ENCODE measurements around the gene CCDC12. TPM values are rescaled to one million over a fixed set of nuclear protein-coding genes. Genes with fewer than 3 reads are reported as not detected.
A peak's percentile ranks its signal among the peaks of the same experiment; 100 is the strongest.

CCDC12 gene
- total RNA-seq (10 to 100 TPM; 56.4 to 59.8 TPM), polyA plus RNA-seq (114 TPM)

DNA sequence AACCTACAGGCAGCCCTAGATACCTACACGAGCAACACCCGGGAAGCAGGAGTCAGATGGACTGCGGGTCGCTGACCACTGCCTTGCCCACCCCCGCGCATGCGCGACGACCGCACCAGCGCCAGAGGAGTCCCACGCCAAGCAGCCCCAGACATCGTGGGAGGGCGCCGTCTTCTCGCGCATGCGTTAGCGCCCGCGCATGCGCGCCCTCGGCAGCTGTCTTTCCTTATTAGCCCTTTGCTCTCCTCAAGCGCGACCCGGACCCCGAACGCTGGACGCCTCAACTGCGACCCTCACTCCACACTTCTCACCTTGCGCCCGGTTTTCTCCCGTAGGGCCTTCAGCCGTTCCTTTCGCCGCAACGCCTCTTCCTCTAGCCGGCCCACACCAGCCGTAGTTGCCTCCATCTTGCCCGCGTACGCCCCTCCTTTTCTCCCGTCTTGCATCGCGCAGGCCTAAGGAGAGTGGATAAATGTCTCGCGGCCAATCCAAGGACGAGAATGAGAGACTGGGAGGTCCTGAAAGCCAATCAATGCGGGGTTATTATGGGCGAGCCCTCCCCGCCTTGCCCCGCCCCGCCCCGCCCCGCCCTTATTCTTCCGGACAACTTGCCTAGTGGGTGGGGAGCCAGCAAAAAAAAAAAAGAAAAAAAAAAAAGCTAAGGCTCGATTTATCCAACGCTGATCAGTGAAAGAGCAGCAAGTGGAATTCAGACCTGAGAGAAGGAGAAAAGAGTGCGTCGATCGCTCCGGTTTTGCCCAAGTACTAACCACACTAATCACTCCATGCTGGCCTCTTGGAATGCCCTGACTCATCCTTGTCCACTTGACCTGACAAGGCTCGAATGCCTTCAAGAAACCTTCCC, at the start of gene CCDC12:
CCDC12 (minus strand) TSS at position 420 of the 865 bp plus-strand sequence; CDS start at position 407, 13 bp downstream.
- H3K4me3 ChIP-seq (ENCODE audit: low read length), result peak within 1 kb of the TSS; percentile 99
- ChIA-PET CTCF (interaction anchor here (1.1 to 2.0 kb wide), 4 partner anchors 11 to 28 kb away, joined by 3 to 6 read pairs (median 4); no protein-coding TSS in a partner anchor), POLR2A (interaction anchor here (0.5 to 1.7 kb wide), 11 partner anchors 11 to 1280 kb away, joined by 3 to 9 read pairs (median 4); partner anchors contain the start of gene SETD2)
- H3K9me3 ChIP-seq (ENCODE audit: low read length), result no peaks in the 10 kb centered on the region
- peaks cover 71% of the 10 kb centered on the region for H3K4me1 ChIP-seq (ENCODE audit: insufficient read depth, low read length)
- peak within 1 kb of the TSS; percentile 89 for H3K27ac ChIP-seq (ENCODE audit: low read depth, low read length)
- H3K27me3 ChIP-seq (ENCODE audit: insufficient read depth, low read length, poor library complexity, severe bottlenecking), result no peaks in the 10 kb centered on the region
- H3K9me3 Mint-ChIP-seq, result no peaks in the 10 kb centered on the region
- no peaks in the 10 kb centered on the region for H3K36me3 ChIP-seq (ENCODE audit: insufficient read depth, low read length)
- H3K27me3 Mint-ChIP-seq, result peaks cover 0 to 2% of the 10 kb centered on the region in 2 donors
- peaks cover 62 to 78% (median 69%) of the 10 kb centered on the region in 3 donors for H3K4me1 Mint-ChIP-seq
- H3K4me3 Mint-ChIP-seq, result peak within 1 kb of the TSS; percentile 92 to 100 (median 99)
- peaks cover 0 to 33% (median 4%) of the 10 kb centered on the region in 3 donors for H3K36me3 Mint-ChIP-seq
- peak within 1 kb of the TSS; percentile 95 to 100 (median 98) for H3K27ac Mint-ChIP-seq
- peak; percentile 88 to 97 (median 97) for DNase-seq

DNA sequence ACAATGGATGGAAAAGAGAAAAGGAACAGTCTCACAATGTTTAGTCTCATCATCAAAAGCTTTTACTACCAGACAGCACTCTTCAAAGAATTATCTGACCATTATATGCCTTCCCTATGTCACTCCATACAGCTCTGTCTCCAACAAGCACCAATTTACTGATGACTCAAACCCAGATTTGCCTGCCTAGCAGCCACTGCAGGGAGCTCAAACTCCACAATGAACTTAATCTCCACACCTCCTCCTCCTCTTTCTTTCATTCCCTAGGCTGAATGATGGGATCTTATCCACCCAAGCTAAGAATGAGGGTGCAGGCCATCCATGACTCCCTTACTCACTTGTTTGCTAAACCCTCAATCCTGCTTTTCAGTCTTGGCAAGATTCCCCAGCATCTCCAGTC, 48.4 kb upstream of the CCDC12 start:
- no peaks in the 10 kb centered on the region for H3K27me3 Mint-ChIP-seq
- no peak for DNase-seq
- no peak overlapping the region for H3K4me3 Mint-ChIP-seq
- H3K27ac Mint-ChIP-seq, result peak overlapping the region in 5 of 8 donors; percentile 11 to 56 (median 44)
- Histone ChIP-seq H3K4me3 (ENCODE audit: low read length) (no peak overlapping the region), H3K4me1 (ENCODE audit: insufficient read depth, low read length) (no peaks in the 10 kb centered on the region), H3K27ac (ENCODE audit: low read depth, low read length) (no peak overlapping the region), H3K36me3 (ENCODE audit: insufficient read depth, low read length) (peaks cover 9% of the 10 kb centered on the region), H3K9me3 (ENCODE audit: low read length) (no peaks in the 10 kb centered on the region), H3K27me3 (ENCODE audit: insufficient read depth, low read length, poor library complexity, severe bottlenecking) (no peaks in the 10 kb centered on the region)
- peaks cover 22 to 53% (median 31%) of the 10 kb centered on the region in 3 donors for H3K4me1 Mint-ChIP-seq
- ChIA-PET CTCF (no interaction called here), POLR2A (interaction anchor here (0.8 kb wide), 1 partner anchor 10 kb away, joined by 3 read pairs; no protein-coding TSS in a partner anchor)
- H3K36me3 Mint-ChIP-seq, result peaks cover 3 to 48% (median 11%) of the 10 kb centered on the region in 3 donors
- no peaks in the 10 kb centered on the region for H3K9me3 Mint-ChIP-seq

DNA sequence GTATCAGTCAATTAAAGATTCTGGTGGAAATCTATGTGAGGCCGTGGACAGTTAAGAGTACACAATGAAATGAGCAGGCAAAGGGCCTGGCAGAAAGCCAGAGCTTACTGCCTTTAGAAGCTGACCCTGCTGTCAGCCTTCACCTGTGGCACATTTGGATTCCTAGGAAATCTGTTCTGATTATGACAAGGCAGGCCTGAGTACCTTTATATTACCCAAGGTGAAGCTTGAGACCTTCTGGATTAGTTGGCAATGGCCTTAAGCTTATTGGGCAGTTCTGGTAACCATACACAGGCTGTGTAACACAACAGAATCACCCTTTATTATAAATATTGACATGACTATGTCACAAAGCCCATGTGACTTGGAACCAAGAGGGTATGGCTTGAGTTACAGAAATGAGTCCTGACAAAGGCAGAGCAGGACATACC, 46.1 kb upstream of the CCDC12 start:
- Mint-ChIP-seq H3K4me1 (peaks cover 35 to 62% (median 52%) of the 10 kb centered on the region in 3 donors), H3K27ac (peak overlapping the region in 3 of 8 donors; percentile 8 to 41 (median 40)), H3K27me3 (no peaks in the 10 kb centered on the region)

DNA sequence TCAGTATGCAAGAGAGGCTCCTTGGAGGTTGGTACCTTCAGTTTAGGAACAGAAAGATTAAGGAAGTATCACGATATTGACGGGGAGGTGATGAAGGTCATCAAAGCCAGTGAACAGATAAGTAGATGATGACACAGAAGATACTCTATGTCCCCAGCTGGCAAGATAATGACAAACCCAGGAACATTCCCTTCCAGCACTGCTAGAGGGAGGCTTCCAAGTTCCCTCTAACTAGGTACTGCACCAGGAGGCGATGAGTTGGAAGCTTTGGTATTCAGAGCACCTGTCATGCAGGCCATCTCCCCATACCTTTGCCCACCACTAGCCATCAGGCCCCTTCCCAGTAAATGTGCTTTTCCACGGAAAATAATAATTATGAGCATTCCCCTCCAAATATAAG, 43.8 kb upstream of the CCDC12 start:
- Histone ChIP-seq H3K27ac (ENCODE audit: low read depth, low read length) (no peak overlapping the region), H3K9me3 (ENCODE audit: low read length) (no peaks in the 10 kb centered on the region), H3K4me1 (ENCODE audit: insufficient read depth, low read length) (peaks cover 17% of the 10 kb centered on the region), H3K27me3 (ENCODE audit: insufficient read depth, low read length, poor library complexity, severe bottlenecking) (no peaks in the 10 kb centered on the region), H3K36me3 (ENCODE audit: insufficient read depth, low read length) (peaks cover 23% of the 10 kb centered on the region), H3K4me3 (ENCODE audit: low read length) (no peak overlapping the region)
- H3K36me3 Mint-ChIP-seq, result peaks cover 0 to 59% (median 10%) of the 10 kb centered on the region in 3 donors
- H3K4me1 Mint-ChIP-seq, result peaks cover 44 to 68% (median 57%) of the 10 kb centered on the region in 3 donors
- H3K9me3 Mint-ChIP-seq, result no peaks in the 10 kb centered on the region
- peak overlapping the region; percentile 62 to 93 (median 84) for H3K27ac Mint-ChIP-seq
- DNase-seq, result no peak
- ChIA-PET CTCF (interaction anchor here (1.4 to 1.6 kb wide), 2 partner anchors 10 to 25 kb away, joined by 3 to 5 read pairs; no protein-coding TSS in a partner anchor), POLR2A (no interaction called here)
- no peak overlapping the region for H3K4me3 Mint-ChIP-seq
- H3K27me3 Mint-ChIP-seq, result no peaks in the 10 kb centered on the region

More for the DNA sequence above, 46.1 kb upstream of the CCDC12 start:
- H3K9me3 Mint-ChIP-seq, result no peaks in the 10 kb centered on the region
- H3K9me3 ChIP-seq (ENCODE audit: low read length), result no peaks in the 10 kb centered on the region
- ChIA-PET CTCF (interaction anchor here (0.7 kb wide), 1 partner anchor 13 kb away, joined by 3 read pairs; no protein-coding TSS in a partner anchor), POLR2A (interaction anchor here (0.6 kb wide), 1 partner anchor 13 kb away, joined by 3 read pairs; no protein-coding TSS in a partner anchor)
- H3K4me1 ChIP-seq (ENCODE audit: insufficient read depth, low read length), result peaks cover 6% of the 10 kb centered on the region
- no peak overlapping the region for H3K4me3 Mint-ChIP-seq
- H3K36me3 ChIP-seq (ENCODE audit: insufficient read depth, low read length), result peaks cover 13% of the 10 kb centered on the region
- H3K4me3 ChIP-seq (ENCODE audit: low read length), result no peak overlapping the region
- H3K27ac ChIP-seq (ENCODE audit: low read depth, low read length), result no peak overlapping the region
- no peak for DNase-seq
- peaks cover 3 to 50% (median 8%) of the 10 kb centered on the region in 3 donors for H3K36me3 Mint-ChIP-seq
- H3K27me3 ChIP-seq (ENCODE audit: insufficient read depth, low read length, poor library complexity, severe bottlenecking), result no peaks in the 10 kb centered on the region

DNA sequence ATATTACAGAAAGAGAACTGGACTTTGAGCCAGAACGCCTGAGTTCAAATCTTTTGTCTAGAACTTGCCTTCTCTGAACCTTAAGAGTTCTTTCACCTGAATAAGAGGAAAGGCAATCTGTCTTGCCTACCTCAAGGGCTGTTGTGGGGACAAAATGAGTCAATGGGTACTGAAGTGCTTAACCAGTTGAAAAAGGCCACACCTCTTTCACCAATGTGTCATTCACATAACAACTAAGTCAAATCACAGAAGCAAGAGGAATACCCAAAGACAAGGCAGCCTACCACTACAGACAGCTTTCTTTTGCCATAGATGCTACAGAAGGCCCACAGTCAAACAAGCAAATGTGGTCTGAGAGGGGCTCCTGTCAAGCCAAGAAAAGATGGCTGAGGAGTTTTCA, 42.7 kb upstream of the CCDC12 start:
- no peak for DNase-seq
- Mint-ChIP-seq H3K36me3 (peaks cover 0 to 66% (median 10%) of the 10 kb centered on the region in 3 donors), H3K4me1 (peaks cover 38 to 64% (median 51%) of the 10 kb centered on the region in 3 donors), H3K4me3 (no peak overlapping the region), H3K9me3 (no peaks in the 10 kb centered on the region), H3K27ac (peak overlapping the region in 7 of 8 donors; percentile 24 to 82 (median 62)), H3K27me3 (no peaks in the 10 kb centered on the region)
- ChIA-PET POLR2A (interaction anchor here (2.6 kb wide), 1 partner anchor 40 kb away, joined by 8 read pairs; the partner anchor contains the start of gene NBEAL2), CTCF (interaction anchor here (1.2 to 1.6 kb wide), 2 partner anchors 10 to 26 kb away, joined by 3 to 5 read pairs; no protein-coding TSS in a partner anchor)
- H3K27me3 ChIP-seq (ENCODE audit: insufficient read depth, low read length, poor library complexity, severe bottlenecking), result no peaks in the 10 kb centered on the region
- no peaks in the 10 kb centered on the region for H3K9me3 ChIP-seq (ENCODE audit: low read length)
- no peak overlapping the region for H3K4me3 ChIP-seq (ENCODE audit: low read length)
- H3K36me3 ChIP-seq (ENCODE audit: insufficient read depth, low read length), result peaks cover 23% of the 10 kb centered on the region
- H3K4me1 ChIP-seq (ENCODE audit: insufficient read depth, low read length), result peaks cover 17% of the 10 kb centered on the region
- no peak overlapping the region for H3K27ac ChIP-seq (ENCODE audit: low read depth, low read length)

DNA sequence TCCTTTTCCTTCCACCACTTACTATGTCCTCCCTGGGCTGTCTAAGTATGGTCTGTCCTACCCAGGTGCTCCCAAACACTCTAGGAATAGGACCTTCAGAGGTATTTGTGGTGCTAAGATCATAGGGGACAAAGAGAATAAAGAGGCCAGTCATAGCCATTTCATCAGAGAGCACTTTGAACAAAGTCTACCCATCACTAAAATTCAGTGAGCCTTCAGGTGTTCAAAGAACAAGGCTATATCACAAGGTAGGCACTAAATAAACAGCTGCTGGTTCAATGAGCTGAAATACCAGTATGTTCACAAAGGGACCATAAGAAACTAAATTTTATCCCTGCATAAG, 41.7 kb upstream of the CCDC12 start:
- no peaks in the 10 kb centered on the region for H3K27me3 Mint-ChIP-seq
- H3K36me3 Mint-ChIP-seq, result peaks cover 0 to 73% (median 10%) of the 10 kb centered on the region in 3 donors
- peaks cover 39 to 65% (median 51%) of the 10 kb centered on the region in 3 donors for H3K4me1 Mint-ChIP-seq
- peak overlapping the region; percentile 70 to 91 (median 86) for H3K27ac Mint-ChIP-seq
- Histone ChIP-seq H3K4me3 (ENCODE audit: low read length) (no peak overlapping the region), H3K4me1 (ENCODE audit: insufficient read depth, low read length) (peaks cover 17% of the 10 kb centered on the region), H3K27ac (ENCODE audit: low read depth, low read length) (no peak overlapping the region), H3K27me3 (ENCODE audit: insufficient read depth, low read length, poor library complexity, severe bottlenecking) (no peaks in the 10 kb centered on the region), H3K9me3 (ENCODE audit: low read length) (no peaks in the 10 kb centered on the region), H3K36me3 (ENCODE audit: insufficient read depth, low read length) (peaks cover 23% of the 10 kb centered on the region)
- ChIA-PET POLR2A (interaction anchor here (0.6 to 2.6 kb wide), 3 partner anchors 39 to 335 kb away, joined by 4 to 14 read pairs (median 8); partner anchors contain the start of genes NBEAL2 and SETD2), CTCF (interaction anchor here (0.5 to 1.3 kb wide), 3 partner anchors 9 to 294 kb away, joined by 3 read pairs; no protein-coding TSS in a partner anchor)
- no peaks in the 10 kb centered on the region for H3K9me3 Mint-ChIP-seq
- DNase-seq, result no peak
- H3K4me3 Mint-ChIP-seq, result no peak overlapping the region

DNA sequence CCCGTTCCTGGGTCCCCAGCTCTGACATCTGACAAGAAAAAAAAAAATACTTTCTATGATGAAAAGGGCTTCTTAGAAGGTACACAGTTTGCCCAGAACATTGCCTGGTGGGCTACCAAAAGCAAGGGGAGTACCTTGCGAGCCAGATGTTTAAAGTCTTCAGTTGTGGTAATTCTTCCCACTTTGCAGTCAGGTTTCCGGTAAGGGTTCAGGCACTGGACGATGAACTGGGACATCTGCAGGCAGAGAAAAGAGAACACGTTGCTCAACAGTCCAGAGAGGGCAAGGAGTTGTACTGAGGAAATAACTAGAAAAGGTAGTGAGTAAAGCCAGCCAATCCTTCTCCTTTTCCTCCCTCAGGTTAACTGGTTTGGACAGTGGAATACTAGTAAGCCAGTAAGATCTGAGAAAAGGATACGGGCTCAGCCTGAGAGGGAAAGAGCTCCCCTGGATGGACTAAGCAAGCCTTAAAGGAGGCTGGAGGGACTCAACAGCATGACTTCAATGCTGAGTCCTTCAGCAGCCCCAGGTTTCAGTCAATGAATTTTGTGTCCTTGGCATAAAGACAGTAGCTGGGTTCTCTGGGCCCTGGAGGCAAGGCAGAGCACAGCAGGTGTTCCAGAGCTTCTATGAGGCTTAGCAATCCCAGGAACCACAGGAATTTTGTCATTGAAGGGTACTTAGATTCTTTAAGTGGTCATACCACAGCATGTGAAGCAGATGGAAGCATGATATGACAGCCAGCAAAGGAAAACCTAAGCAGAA, 41.1 kb upstream of the CCDC12 start:
- peak overlapping the region; percentile 29 for H3K27ac ChIP-seq (ENCODE audit: low read depth, low read length)
- Mint-ChIP-seq H3K4me3 (peak overlapping the region in 2 of 7 donors; percentile 2 to 45), H3K36me3 (peaks cover 0 to 73% (median 10%) of the 10 kb centered on the region in 3 donors), H3K27me3 (no peaks in the 10 kb centered on the region), H3K9me3 (no peaks in the 10 kb centered on the region), H3K4me1 (peaks cover 39 to 65% (median 51%) of the 10 kb centered on the region in 3 donors), H3K27ac (peak overlapping the region; percentile 75 to 95 (median 86))
- no peaks in the 10 kb centered on the region for H3K9me3 ChIP-seq (ENCODE audit: low read length)
- ChIA-PET CTCF (interaction anchor here (0.5 to 1.3 kb wide), 2 partner anchors 95 to 295 kb away, joined by 3 read pairs; no protein-coding TSS in a partner anchor), POLR2A (interaction anchor here (0.6 to 2.6 kb wide), 3 partner anchors 38 to 335 kb away, joined by 4 to 14 read pairs (median 8); partner anchors contain the start of genes NBEAL2 and SETD2)
- no peaks in the 10 kb centered on the region for H3K27me3 ChIP-seq (ENCODE audit: insufficient read depth, low read length, poor library complexity, severe bottlenecking)
- no peak for DNase-seq
- H3K4me1 ChIP-seq (ENCODE audit: insufficient read depth, low read length), result peaks cover 17% of the 10 kb centered on the region
- peaks cover 23% of the 10 kb centered on the region for H3K36me3 ChIP-seq (ENCODE audit: insufficient read depth, low read length)
- H3K4me3 ChIP-seq (ENCODE audit: low read length), result no peak overlapping the region

Measured in CD8-positive, alpha-beta memory T cell (primary cell).